ENCODE results near the gene MYRIP.

Gene MYRIP

GRCh38 chr3:40104441-40104840 is 295.0 kb downstream of the MYRIP start:
- TF ChIP-seq CTCF (IDR thresholded peaks at IDR 0.05; ENCODE audit: insufficient read depth, low read length, poor library complexity, severe bottlenecking): no peak
- Histone ChIP-seq H3K36me3 (ENCODE audit: control insufficient read depth, insufficient read depth, low read length) (no peaks in the 10 kb centered on the region), H3K27me3 (replicated peaks; ENCODE audit: control insufficient read depth, insufficient read depth, low read length) (no peaks in the 10 kb centered on the region), H3K4me3 (replicated peaks; ENCODE audit: low read depth, low read length) (no peak overlapping the region)
- no peak for DNase-seq (ENCODE audit: extremely low read depth, insufficient read length)

- Histone ChIP-seq H3K36me3 (ENCODE audit: control insufficient read depth, insufficient read depth, low read length) (no peaks in the 10 kb centered on the region), H3K27me3 (replicated peaks; ENCODE audit: control insufficient read depth, insufficient read depth, low read length) (no peaks in the 10 kb centered on the region; the same call in 1 of the 2 replicates), H3K4me3 (replicated peaks; ENCODE audit: low read depth, low read length) (no peak overlapping the region)
- no peak for DNase-seq (ENCODE audit: extremely low read depth, insufficient read length)
- TF ChIP-seq CTCF (IDR thresholded peaks at IDR 0.05; ENCODE audit: insufficient read depth, low read length, poor library complexity, severe bottlenecking): no peak
Observed at GRCh38 chr3:40108643-40109042, 299.2 kb downstream of the MYRIP start.

GRCh38 chr3:40109641-40110490 is 300.5 kb downstream of the MYRIP start:
- no peak overlapping the region for H3K4me3 ChIP-seq (replicated peaks; ENCODE audit: low read depth, low read length)
- H3K27me3 ChIP-seq (replicated peaks; ENCODE audit: control insufficient read depth, insufficient read depth, low read length): no peaks in the 10 kb centered on the region; the same call in 1 of the 2 replicates
- no peak for DNase-seq (ENCODE audit: extremely low read depth, insufficient read length)
- peak; percentile 17 for TF ChIP-seq CTCF (IDR thresholded peaks at IDR 0.05; ENCODE audit: insufficient read depth, low read length, poor library complexity, severe bottlenecking)
- no peaks in the 10 kb centered on the region for H3K36me3 ChIP-seq (ENCODE audit: control insufficient read depth, insufficient read depth, low read length)

- DNase-seq (ENCODE audit: extremely low read depth, insufficient read length): no peak
- TF ChIP-seq CTCF (IDR thresholded peaks at IDR 0.05; ENCODE audit: insufficient read depth, low read length, poor library complexity, severe bottlenecking): no peak
- H3K27me3 ChIP-seq (replicated peaks; ENCODE audit: control insufficient read depth, insufficient read depth, low read length): no peaks in the 10 kb centered on the region; the same call in 1 of the 2 replicates
- H3K4me3 ChIP-seq (replicated peaks; ENCODE audit: low read depth, low read length): no peak overlapping the region
- no peaks in the 10 kb centered on the region for H3K36me3 ChIP-seq (ENCODE audit: control insufficient read depth, insufficient read depth, low read length)
Observed at GRCh38 chr3:40116478-40117177, 307.2 kb downstream of the MYRIP start.

- no peak for DNase-seq (ENCODE audit: extremely low read depth, insufficient read length)
- Histone ChIP-seq H3K27me3 (replicated peaks; ENCODE audit: control insufficient read depth, insufficient read depth, low read length) (no peaks in the 10 kb centered on the region), H3K4me3 (replicated peaks; ENCODE audit: low read depth, low read length) (no peak overlapping the region), H3K36me3 (ENCODE audit: control insufficient read depth, insufficient read depth, low read length) (no peaks in the 10 kb centered on the region)
- TF ChIP-seq CTCF (IDR thresholded peaks at IDR 0.05; ENCODE audit: insufficient read depth, low read length, poor library complexity, severe bottlenecking): no peak
Observed at GRCh38 chr3:40118091-40118490, 308.7 kb downstream of the MYRIP start.

Measured in GM06990 (cell line).